Stimulated activated CD8-positive, alpha-beta memory T cell treated with anti-CD3 and anti-CD28 coated beads, Interleukin-15, amount 100 ng/mL, for 1 hour (primary cell): ENCODE measurements around the gene PRPSAP2.

Experiments
- DNase-seq: peaks from one replicate; pipeline ENCODE4 v3.0.0-alpha.2; 2020; ENCODE audit warnings: low read depth

Gene PRPSAP2

GRCh38 chr17:18962494-18962815, 104.5 kb downstream of the PRPSAP2 start:
- DNase-seq = no peak

- DNase-seq = no peak
Measured at GRCh38 chr17:18963126-18964017, 105.4 kb downstream of the PRPSAP2 start.

- no peak for DNase-seq
Measured at GRCh38 chr17:18964018-18964351, 106.1 kb downstream of the PRPSAP2 start.

DNA sequence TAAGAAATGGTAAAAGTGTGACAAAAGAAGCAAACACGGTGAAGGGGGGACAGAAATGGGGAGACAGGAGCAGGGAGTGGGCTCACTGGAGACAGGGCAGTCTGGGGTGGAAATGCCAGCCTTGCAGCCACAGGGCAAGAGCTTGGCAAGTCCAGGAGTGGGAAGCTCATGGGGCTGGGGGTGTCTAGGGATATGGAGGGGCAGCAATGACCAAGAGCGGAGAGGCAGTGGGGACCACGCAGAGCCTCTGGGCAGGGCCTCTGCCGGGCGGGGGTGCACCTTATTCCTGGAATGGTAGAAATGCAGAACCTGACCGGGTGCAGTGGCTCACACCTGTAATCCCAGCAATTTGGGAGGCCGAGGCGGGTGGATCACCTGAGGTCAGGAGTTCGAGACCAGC, 106.6 kb downstream of the PRPSAP2 start:
- DNase-seq = no peak

GRCh38 chr17:18965530-18966236, 107.8 kb downstream of the PRPSAP2 start:
- DNase-seq = no peak

GRCh38 chr17:18966831-18967624, 109.1 kb downstream of the PRPSAP2 start:
- DNase-seq = no peak

DNA sequence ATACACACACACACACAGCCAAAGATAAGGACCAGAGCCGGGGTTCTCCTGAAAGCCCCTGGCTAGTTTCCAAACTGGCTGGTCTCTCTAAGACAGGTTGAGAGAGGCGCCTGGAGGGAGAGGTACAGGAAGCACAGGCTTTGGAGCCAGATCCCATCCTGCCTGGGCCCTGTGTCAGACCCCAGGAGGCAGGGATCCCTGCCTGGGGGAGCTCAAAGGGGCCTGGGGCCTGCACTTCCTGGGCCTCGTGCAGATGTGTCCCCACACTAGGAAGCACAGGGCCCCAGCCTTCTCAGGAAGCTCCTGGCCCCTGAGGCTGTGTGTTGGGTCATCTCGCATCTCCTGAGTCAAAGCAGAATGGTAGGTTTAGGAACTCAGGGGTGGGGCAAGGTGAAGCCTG, 110.0 kb downstream of the PRPSAP2 start:
- DNase-seq = no peak

GRCh38 chr17:18968345-18968744, 110.4 kb downstream of the PRPSAP2 start:
- DNase-seq = no peak

DNA sequence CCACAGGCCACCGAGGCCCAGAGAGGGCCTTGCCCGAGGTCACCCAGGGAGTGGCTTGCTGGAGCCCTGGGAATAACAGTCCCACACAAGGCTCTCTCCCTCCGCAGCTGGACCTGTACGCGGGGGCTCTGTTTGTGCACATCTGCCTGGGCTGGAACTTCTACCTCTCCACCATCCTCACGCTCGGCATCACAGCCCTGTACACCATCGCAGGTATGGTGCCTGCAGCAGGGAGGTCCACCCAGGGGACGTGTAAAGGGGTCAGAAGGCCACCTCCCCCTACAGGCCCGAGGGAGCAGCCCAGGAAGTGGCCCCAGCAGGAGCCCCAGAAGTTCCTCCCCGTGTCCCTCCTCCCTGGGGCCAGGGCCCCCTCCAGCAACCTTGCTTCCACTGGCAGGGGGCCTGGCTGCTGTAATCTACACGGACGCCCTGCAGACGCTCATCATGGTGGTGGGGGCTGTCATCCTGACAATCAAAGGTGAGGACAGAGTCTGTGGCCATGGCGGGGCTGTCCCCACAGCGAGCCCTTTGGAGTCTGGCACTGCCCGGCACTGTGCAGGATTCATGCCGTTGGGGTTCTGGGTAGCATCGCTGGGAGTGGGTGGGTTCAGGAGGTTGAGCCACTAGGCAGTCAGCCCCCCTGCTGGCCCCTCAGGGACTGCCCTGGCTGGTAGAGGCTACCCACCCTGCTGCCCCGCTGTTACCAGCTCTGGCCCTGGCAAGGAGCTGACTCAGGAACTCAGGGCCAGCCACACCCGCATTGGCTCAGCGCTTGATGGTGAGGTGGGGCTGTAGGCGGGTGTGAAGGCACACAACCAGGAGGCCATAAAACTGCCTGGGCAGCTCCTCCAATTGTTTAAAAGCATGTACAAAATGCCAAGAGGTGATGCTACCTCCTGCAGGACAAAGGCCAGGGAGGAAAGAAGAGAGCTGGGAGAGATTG, 111.3 kb downstream of the PRPSAP2 start:
- no peak for DNase-seq

DNA sequence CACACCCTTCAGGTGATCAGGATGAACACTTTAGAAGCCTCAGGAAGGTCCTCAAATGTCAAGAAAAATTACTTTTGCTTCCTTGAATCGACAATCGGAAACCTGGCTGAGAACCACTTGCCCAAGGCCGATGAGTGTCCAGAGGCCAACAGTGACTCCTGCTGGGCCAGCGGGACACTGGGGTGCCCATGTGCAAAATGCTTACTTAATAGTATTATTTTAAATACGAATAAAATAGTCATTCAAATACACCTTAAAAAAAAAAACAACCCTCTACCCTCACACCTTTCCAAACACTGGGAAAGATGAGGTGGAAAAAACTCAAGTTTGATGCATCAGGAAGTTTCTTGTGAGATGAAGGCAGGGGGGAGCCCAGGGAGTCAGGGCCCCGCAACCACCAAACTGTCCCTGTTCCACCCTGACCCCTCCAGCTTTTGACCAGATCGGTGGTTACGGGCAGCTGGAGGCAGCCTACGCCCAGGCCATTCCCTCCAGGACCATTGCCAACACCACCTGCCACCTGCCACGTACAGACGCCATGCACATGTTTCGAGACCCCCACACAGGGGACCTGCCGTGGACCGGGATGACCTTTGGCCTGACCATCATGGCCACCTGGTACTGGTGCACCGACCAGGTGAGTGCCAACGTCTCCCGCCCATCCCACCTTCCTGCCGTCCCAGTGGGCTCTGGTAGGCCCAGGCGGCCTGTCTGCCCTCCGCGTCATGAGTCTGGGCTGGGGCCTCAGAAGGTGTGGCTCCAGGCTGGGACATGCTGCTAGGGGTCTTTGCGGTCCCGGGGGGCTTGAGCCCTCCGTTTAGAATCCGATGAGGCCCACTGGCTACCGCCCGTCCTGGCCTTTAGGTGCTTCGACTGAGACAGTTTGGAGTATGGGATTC, 112.9 kb downstream of the PRPSAP2 start:
- DNase-seq = no peak

DNA sequence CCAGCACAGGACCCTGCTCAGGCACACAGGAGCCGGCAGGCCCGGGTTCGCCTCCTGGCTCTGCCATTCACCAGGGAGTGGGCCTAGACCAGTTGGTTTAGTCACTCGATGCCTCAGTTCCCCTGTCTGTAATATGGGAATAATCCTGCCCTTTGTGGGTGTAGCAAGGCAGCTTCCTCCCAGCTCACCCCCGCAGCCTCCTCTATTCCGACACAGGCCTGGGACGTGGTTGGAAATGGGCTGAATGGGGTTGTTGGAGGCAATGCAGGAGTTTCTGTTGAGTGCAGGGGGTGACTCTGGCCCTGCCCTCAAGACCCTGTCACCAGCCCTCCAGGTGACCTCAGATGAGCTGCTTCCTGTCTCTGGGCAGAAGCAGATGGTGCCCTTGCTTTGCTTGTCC, 113.9 kb downstream of the PRPSAP2 start:
- no peak for DNase-seq

GRCh38 chr17:18974407-18975149, 116.6 kb downstream of the PRPSAP2 start:
- no peak for DNase-seq

DNA sequence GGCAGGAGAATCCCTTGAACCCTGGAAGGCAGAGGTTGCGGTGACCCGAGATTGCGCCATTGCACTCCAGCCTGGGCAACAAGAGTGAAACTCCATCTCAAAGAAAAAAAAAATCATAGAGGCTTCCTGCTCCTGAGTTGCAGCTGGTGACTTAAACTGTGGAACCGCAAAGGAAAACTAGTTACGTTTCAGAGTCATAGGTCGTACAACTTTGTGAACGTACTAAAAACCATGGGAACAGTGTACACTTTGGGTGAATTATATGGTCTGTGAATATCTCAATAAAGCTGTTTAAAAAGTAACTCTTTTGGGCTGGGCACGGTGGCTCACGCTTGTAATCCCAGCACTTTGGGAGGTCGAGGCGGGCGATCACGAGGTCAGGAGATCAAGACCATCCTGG, 117.7 kb downstream of the PRPSAP2 start:
- DNase-seq = no peak

DNA sequence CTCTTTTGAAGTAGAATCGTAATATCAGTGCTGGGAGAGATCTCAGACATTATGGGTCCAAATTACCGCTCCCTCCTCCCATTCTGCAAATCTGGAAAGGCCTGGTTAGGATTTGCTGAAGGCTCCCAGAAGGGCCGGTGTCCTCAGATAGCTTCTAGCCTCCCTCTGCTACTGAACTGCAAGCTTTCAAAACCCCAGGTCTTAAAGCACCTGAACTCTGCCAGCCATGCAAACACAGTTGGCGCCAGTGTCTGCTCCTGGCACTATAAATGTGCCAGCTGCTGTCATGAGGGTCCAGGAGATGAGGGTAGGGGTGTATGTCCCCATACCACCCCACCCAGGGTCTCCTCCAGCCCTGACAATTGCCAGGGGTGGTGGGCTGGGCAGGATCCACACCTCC, 118.3 kb downstream of the PRPSAP2 start:
- DNase-seq = no peak

GRCh38 chr17:18977021-18977420, 119.1 kb downstream of the PRPSAP2 start:
- DNase-seq = no peak

- no peak for DNase-seq
Measured at GRCh38 chr17:18977646-18978045, 119.7 kb downstream of the PRPSAP2 start.

DNA sequence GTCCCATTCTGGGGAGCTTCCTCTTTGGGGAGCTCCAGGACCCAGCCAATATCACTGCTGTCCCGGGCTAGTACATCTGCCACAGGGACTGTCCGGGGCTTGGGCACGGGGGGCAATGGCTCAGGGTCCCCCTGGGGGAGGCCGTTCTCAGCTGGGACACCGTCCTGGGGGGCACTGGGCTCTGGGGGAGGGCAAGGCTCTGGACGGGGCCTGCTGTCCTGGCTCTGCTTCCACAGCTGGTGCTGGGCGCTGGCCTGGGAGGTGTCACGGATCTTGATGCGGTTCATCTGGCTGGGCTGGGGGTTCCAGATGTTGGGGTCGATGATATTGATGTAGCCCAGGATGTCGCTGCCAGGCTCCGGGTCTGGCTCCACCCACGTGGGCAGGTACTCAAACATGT, 120.1 kb downstream of the PRPSAP2 start:
- no peak for DNase-seq

- no peak for DNase-seq
Measured at GRCh38 chr17:18978655-18979054, 120.7 kb downstream of the PRPSAP2 start.
